ENCODE data around the gene TBC1D25. TPM values are rescaled to one million over a fixed set of nuclear protein-coding genes. Genes with fewer than 3 reads are reported as not detected.

Gene TBC1D25
- total and polyA plus RNA-seq, 4 donors, result 2.6 to 5.8 (median 3.3) TPM

GRCh38 chrX:48521353-48522243, 17.9 kb upstream of the TBC1D25 start, which contains the start of gene EBP (continued):
- no peak for TF ChIP-seq FOXA2 (IDR thresholded peaks at IDR 0.05)
- no peak for TF ChIP-seq MAX (IDR thresholded peaks at IDR 0.05)
- no peak for TF ChIP-seq JUND (IDR thresholded peaks at IDR 0.05)
- TF ChIP-seq YY1 (IDR thresholded peaks at IDR 0.05), result peak; percentile 96
- TF ChIP-seq TAF1 (conservative IDR thresholded peaks at IDR 0.05), result peak; percentile 46
- TF ChIP-seq SP1 (IDR thresholded peaks at IDR 0.05), result peak; percentile 77
- TF ChIP-seq FOXA1 (IDR thresholded peaks at IDR 0.05), result no peak
- no peak for TF ChIP-seq CTCF (IDR thresholded peaks at IDR 0.05; ENCODE audit: low read depth, low read length, missing input control)

GRCh38 chrX:48522291-48522690, 17.2 kb upstream of the TBC1D25 start:
- Histone ChIP-seq H3K27me3 (ENCODE audit: control insufficient read depth in 4 of 4, insufficient read depth in 4 of 4, low read length in 3 of 4) (no peaks in the 10 kb centered on the region), H3K4me1 (ENCODE audit: control insufficient read depth in 4 of 4, insufficient read depth in 4 of 4, low read length in 3 of 4) (peaks cover 0 to 8% (median 5%) of the 10 kb centered on the region in 4 donors), H3K36me3 (ENCODE audit: control insufficient read depth in 4 of 4, insufficient read depth in 3 of 4, low read depth in 1 of 4, low read length in 3 of 4) (peaks cover 1 to 9% (median 7%) of the 10 kb centered on the region in 4 donors), H3K4me3 (ENCODE audit: low read depth in 1 of 3, low read length in 3 of 3) (peak overlapping the region; percentile 77 to 87 (median 87)), H3K9ac (ENCODE audit: low read depth in 1 of 2, low read length in 2 of 2) (peak overlapping the region; percentile 63 to 90), H3K9me3 (ENCODE audit: control insufficient read depth in 4 of 4, low read length in 3 of 4) (no peaks in the 10 kb centered on the region), H3K27ac (ENCODE audit: low read depth in 1 of 2, low read length in 2 of 2) (peak overlapping the region; percentile 76 to 97)
- DNase-seq (ENCODE audit: low spot score), result no peak
- 2% methylated on average over 10 of the region's 10 CpGs for WGBS
- TF ChIP-seq NR2F2 (IDR thresholded peaks at IDR 0.05) (no peak), SP1 (IDR thresholded peaks at IDR 0.05) (peak; percentile 35), YY1 (IDR thresholded peaks at IDR 0.05) (peak; percentile 51), CTCF (IDR thresholded peaks at IDR 0.05; ENCODE audit: low read depth, low read length, missing input control) (no peak), RAD21 (IDR thresholded peaks at IDR 0.05) (no peak), HNF4G (IDR thresholded peaks at IDR 0.05) (peak; percentile 36), JUND (IDR thresholded peaks at IDR 0.05) (no peak), MAX (IDR thresholded peaks at IDR 0.05) (no peak), REST (IDR thresholded peaks at IDR 0.05) (peak; percentile 48), ZBTB33 (IDR thresholded peaks at IDR 0.05) (no peak), HNF4A (conservative IDR thresholded peaks at IDR 0.05) (peak; percentile 77 to 86), EGR1 (IDR thresholded peaks at IDR 0.05; ENCODE audit: low read depth in 2 of 2) (no peak)

All from liver (tissue), 9 donors.